ENCODE data around the gene FNDC3B.
"Not testable (repeated sequence)": the region's sequence is repeated elsewhere in the genome, so short reads cannot be mapped to it uniquely, and the experiment has no call there.

The FNDC3B gene

DNA sequence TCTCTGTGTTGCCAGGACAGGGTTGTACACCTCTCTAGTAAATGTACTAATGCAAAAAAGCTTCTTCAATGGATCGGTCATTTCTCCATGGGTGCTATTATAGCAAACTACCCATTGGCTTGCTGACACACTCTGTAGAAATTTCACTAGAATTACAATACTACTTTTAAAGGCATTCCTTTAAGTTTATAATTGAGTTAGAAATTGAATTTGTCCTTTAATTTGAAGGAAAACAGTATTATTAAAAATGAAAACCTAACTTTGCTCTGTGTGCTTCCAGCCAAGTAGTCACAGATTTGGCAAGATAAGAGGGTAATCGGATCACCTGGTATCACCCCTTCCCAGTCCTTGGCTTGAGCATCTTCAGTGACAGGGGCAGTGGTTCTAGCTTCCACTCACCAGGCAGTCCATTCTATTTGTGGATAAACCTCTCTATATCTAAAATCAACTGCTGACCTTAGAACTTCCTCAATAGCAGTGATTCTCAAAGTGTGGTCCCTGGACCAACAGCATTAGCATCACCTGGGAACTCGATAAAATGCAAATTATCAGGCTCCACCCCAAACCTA lies 315.6 kb downstream of the FNDC3B start:
- DNase-seq, result no peak

DNA sequence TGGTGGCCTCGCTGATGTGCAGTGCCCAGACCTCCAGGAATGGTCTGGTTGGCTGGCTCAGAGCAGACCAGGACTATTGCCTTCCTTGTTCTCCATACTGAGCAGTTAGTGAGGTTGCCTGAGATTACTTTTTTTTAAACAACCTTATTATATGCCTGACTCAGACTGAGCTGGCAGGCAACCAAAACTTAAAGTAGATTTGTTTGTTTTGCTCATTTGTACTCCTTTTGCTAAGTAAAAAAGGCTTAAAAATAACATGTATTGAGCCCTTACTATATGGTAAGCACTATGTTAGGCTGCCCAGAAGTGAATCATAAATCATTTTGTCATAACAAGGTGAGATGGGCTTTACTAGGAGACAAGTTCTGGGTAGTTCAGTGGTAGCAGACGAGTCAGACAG lies 316.5 kb downstream of the FNDC3B start:
- no peak for DNase-seq

DNA sequence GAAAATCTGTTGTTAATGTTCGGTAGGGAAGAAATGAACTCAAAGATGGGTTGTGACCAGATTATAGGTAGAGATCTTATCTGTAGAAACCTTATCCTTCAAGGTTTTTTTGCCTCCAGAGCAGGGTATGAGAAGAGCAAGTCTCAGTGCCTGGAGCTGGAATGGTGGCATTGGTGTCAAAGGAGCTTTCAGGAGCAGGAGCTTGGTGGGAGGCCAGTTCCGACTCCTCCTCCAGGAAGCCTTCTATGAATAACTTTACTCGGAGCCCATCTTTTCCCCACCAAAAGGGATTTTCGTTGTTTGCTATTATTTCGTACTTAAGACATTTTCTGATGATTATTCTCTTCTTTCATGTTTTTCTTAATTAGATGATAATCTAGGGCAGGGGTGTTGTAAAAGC lies 317.0 kb downstream of the FNDC3B start:
- no peak for DNase-seq

DNA sequence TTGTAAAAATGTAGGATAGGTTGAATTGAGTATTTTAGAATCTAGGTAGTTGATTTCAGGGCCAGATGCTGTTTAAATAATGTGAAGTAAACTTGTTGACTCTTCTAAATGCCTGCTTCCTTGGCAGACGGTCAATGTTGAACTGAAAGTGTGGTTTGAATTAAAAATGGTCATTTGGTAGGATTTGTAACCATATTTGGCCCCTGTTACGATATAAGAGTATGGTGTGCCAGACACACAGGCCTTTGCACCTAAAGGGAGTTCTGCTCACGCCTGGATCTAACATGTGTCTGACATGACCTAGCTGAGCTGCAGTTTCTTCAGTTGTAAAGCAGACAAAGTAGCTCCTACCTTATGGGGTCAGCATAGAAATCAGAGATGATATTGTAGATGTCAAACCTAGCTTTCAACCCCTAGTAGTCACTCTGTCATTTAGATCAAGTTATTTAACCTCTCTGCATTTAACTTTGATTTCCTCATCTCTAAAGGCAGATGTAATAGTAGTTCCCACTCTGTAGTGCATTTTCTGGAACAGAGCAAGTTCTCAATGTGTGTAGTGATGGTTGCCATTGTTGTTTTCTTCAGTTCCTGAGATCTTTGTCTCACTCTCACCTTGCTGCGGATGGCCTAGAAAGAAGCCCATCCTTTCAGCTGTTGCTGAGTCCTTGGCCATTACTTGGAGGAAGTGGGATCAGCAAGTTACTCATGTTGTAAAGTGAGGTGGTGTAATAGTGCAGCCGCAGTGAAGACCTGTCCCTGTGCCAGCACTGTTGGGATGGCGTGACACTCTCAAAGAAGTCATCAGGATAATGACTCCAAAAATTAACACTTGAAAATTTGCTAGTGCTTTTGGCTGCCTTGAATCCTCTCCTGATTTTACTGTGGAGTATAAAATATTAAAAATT lies 318.7 kb downstream of the FNDC3B start:
- DNase-seq, result no peak

DNA sequence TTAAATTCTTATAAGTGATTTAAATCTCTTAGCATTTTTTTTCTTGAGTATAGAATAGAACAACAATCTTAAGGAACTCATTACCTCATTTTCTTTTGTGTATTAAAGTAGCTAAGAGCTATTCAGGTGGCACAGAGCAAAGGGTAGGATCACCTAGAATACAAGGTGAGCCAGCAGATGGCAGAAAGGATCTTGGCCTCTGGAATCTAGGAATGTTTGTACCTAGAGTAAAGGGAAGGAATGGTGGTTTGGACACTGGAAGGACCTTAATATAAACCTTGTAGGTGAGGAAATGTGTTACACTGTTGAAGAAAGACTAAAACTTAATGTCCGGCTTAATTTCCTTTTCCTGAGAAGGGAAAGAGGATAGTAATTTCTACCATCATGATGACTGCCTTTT lies 319.9 kb downstream of the FNDC3B start:
- no peak for DNase-seq

DNA sequence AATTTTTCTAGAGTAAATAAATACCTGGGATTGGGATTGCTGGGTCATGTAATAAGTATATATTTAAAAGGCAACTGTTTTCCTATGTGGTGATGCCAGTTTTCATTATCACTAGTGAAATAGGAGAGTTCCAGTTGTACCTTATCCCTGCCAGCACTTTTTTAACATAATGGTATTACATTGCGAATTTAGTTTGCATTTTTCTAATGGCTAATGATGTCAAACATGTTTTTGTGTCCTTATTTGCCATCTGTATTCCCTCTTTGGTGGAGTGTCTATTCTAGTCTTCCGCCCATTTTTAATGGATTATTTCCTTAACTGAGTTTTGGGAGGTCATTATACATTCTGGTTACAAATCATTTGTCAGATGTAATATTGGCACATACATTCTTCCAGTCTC lies 320.6 kb downstream of the FNDC3B start:
- DNase-seq, result no peak

DNA sequence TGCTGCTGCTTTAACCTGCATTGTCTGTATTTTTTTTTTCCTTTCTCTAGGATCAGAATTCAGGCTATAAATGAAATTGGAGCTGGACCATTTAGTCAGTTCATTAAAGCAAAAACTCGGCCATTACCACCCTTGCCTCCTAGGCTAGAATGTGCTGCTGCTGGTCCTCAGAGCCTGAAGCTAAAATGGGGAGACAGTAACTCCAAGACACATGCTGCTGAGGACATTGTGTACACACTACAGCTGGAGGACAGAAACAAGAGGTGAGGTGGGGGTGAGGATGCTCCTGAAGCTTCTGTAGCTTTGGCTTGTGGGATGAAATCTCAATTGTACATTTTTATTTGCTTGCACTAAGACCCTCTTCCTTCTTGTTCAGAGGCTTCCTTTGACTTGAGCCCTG lies 323.2 kb downstream of the FNDC3B start:
- no peak for DNase-seq

DNA sequence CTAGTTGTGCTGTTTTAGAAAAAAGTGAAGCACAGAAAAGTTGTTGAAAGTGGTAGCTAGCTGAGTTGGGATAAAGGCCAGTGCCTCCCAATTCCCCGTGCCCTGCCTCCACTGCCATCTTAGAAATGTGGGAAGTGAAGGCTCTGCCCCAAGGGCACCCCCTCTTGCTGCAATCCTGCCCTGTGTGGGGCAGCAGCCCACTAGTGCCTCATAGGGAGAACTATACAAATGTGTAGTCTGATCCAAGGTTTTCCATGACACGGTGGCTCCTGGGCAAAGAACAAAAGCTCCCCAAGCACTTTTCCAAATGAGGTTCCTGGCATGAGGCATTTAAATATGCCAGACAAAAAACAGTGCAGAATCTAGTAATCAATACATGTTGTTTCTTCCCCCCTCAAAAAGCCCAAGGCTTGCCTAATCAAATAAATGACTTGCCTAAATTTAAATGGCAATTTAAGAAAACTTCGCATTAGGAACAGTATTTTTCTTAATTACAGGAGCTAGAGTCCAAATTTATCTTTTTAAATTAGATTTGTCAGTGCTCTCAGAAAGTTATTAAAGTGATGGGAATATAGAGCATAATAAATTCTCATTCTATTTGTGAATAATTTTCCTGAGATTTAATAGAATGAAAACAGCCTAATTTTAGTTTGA lies 325.1 kb downstream of the FNDC3B start:
- no peak for DNase-seq

DNA sequence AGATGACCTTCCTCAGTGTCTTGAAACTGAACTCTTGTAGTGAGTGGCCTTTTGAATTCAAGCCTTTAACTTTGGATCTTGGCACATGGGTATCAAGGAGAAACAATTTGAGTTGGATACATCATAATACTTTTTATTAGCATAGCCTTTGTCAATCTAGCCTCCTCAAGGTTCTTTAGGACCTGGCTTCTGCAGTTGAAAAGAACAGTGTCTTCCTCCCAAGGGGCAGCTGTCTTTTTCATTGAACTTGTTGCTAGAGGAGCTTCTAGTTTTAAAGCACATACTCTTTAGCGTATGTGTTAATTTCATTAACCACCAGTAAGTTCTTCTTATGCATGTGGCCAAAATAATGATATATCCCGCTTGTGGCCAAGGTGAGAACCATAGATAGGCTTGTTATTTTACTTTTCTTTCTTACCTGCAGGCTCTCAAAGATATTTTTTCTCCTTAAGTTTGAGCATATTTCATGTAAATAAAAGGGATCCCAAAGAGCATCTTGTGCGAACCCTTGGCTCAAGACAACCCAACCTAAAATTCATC lies 325.7 kb downstream of the FNDC3B start:
- no peak for DNase-seq

DNA sequence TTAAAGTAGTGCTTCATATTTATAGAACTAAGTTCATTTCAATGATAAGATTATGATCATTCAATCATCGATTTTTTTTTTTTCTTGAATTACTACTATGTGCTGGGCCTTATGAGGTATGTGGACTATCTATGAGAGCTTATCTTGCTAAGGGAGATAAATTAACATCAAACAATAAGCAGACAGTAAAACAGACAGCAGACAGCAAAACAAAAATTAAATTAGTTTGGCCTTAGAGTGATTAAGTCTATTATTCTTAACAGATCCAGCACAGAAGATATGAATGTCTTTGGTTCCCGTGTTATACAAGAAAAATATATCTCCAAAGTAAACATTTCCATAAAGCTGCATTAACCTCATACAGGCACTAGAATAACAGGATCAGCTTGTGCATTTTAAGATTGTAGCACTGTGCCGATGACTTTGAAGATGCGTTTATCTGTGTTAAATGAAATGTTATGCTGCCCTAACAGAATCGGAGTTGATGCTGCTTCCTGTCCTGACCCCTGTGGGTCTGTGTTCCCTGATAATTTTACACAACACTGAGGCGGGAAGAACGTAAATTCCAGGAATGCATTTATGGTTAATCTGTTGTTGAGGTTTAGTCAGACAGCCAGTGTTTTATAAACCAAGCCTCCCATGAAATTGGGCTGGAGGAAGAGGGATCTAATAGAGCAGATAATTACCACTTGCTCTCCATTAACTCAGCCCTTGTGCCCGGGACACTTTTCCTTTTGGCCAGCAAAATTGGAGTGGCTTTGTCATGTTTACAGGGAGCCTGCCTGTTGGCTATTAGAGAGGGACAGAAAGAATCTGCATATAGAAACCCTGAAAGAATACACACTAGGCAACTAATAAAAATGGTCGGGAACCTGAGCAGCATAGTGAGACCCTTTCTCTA lies 328.1 kb downstream of the FNDC3B start:
- no peak for DNase-seq

DNA sequence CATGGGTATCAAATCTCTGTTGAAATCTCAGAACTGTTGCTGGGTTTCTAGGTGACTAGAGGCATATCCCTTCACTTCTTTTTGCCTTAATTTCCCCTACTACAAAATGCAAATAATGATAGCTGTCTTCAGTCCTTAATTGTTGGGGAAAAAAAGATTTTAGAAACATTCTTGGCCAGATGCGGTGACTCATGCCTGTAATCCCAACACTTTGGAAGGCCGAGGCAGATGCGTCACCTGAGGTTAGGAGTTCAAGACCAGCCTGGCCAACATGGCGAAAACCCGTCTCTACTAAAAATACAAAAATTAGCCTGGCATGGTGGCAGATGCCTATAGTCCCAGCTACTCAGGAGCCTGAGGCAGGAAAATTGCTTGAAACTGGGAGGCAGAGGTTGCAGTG lies 329.2 kb downstream of the FNDC3B start:
- not testable (repeated sequence) for DNase-seq

DNA sequence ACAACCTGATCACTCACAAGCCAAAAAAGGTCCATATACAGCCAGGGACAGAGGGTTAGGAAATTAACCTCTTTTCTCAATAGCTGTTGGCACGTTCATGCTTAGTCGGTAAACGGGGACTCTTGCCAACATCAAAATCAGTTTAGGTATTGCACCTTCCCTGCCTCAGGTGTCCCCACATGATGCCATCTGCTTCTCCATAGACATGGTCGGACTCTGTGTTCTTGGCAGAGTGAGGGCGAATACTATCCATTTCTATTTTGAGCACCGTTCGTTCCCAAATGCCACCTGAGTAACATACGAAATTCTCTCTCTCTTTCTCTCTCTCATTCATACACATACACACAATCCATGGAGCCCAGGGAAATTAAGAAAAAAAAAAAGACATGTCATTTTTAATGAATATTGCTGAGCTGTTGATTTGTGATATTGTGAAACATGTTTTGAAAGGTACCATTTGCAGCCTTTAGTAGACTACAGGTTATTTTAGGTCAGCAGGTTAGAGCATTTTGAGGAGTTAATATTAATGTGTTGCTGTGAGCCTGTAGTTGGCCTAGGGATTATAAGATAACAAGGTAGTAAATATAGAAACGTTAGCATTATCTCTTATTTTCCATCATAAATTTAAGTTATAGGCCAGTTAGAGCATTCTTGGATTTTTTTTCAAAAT lies 330.3 kb downstream of the FNDC3B start:
- DNase-seq, result no peak

DNA sequence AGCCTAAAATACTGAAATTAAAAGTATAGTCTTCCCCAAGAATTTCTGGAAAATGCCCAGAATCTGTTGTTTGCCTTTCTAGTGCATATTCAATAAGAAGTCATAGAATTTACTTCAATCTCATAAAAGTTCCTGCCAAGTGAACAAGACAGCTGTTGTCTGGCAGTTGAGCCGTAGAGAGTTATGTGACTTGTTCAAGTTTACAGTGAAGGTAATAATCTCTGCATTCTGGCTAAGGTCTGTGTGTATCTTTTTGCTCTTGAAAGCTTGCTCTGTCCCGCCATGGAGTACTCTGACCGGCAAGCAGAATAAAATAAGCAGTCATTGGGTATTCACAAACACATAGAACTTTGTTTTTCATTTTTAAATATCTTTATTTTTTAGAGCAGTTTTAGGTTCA lies 331.0 kb downstream of the FNDC3B start:
- no peak for DNase-seq

DNA sequence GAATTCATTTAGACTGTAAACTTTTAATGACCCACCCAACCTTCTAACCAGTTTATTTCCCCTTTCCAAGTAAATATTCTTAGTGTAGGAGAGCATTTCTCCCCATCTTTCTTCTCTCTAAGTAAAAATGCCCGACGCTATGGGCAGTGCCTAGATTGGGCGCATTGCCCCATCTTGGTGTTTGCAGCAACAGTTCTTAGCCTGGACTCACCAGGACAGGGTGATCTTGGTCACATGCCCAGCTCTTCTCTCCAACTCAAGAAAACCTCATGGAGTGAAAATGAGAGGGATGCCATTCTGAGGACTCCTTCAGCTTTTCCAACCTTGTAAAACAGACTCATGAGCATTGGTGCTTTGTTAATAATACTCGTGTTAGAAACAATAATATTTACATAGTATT lies 332.2 kb downstream of the FNDC3B start:
- no peak for DNase-seq

DNA sequence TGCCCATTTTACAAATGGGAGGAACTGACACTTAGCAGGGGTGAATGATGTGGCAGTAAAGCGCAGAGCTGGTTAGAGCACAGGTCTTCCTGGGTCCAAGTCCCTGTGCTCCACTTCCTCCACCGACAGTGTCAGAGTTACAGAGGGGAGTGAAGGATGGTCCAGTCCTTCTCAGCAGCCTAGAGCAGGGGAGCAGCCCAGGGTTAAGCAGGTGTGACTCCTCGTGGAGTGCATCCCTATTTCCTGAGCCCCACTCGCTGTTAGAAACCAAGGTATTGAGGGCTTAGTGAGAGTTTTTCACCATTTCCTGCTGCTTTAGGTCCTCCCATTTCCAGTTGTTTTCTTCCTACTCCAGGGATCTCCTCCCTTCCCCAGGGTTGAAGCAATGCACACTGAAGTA lies 333.5 kb downstream of the FNDC3B start:
- no peak for DNase-seq

DNA sequence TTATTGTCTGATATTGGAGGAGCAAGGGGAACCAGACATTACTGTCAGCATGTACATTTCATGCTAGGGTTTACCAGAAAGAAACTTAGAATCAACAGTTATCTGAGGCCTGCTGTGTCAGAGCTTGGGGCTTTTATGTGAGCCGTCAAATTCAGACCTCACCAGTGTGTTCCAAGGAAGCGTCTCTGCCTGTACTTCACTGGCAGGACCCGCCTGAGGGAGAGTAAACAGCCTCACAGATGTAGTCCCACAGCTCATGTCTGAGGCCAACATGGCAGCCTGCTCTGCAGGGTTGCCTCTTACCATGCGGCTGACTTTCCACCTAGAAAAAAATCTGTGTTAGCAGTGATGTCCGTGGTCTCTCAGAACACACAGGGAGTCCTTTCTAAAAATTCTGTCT lies 334.5 kb downstream of the FNDC3B start:
- no peak for DNase-seq

DNA sequence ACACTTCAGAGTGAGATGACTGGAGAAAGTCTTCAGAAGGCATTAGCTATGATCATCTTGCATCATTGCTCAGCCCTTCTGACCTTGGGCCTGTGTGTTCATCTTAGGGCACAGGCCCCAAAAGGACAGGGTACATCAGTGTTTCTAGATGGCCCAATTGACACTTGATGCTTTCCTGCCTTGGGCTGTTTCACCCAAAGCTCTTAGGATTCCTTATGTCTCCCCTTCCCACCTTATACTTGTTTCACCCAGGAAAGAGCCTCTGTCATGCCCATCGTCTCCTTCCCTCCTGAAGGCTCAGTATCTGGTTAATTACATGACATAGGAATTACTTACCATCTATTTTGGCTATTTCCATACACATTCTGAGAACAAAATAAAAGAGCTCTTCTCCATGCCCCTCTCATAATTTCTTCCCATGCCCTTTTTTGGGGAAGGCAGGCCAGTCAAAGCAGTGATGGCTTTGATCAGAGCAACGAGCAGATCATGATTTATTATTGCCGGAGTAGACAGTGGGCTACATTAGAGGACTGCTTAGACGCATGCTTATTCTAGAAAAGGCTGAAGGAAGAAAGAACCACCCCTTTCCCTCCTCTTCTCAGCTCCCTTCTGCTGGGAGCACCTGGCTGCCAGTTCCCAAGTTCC lies 335.9 kb downstream of the FNDC3B start:
- no peak for DNase-seq

DNA sequence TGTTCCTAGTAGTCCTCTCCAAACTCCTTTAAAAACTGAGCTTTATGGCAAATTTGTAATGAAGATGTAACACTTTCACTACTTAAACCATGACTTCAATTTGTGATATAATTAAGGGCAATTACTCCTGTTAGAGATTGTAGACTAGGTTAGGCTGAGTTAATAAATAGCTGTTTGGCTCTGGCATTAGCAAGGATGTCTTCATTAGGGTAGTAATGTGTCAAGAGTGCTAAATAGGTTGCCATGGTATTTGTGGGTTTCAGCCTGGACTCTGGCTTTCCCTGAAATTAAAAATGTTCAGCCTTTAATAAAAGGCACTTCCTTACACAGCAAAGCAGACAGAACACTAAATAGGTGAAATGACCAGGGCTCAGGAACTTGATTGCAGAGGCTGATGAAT lies 337.0 kb downstream of the FNDC3B start:
- DNase-seq, result no peak

DNA sequence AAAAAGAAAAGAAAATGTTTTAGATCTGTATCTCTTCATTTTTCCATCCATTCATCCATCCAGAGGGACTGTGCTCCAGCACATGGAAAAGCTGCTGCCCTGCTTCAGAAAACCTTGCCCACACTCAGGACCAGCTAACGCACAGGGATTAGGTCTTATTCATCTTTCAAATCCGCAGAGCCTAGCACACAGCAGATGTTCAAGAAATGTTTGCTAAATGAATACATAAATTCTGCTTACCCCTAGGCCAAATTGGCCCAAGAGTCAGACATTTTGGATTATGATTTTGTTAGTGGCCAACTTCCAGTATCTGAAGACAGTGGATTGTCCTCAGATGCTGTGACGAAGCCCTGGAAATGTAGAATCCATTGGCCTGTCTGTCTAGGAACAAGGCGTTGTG lies 337.5 kb downstream of the FNDC3B start:
- DNase-seq, result no peak

DNA sequence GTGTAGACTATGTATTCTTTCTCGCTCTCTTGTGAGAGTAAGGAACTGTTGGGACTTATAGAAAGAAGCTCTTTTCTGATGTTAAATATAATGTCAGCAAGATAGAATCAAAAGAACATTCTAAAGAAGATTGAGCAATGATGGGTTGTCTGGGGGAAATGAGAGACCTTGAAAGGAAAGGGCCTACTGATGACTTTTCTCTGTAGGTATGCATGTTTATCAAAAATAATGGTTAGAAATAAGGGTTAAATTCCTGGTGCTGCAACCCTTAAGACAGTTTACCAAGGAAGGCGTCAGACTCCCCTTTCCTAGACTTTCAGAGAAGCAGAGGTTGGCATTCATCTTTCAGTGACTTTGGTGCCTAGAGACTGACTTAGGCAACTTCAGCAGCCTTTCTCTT lies 339.1 kb downstream of the FNDC3B start:
- no peak for DNase-seq

DNA sequence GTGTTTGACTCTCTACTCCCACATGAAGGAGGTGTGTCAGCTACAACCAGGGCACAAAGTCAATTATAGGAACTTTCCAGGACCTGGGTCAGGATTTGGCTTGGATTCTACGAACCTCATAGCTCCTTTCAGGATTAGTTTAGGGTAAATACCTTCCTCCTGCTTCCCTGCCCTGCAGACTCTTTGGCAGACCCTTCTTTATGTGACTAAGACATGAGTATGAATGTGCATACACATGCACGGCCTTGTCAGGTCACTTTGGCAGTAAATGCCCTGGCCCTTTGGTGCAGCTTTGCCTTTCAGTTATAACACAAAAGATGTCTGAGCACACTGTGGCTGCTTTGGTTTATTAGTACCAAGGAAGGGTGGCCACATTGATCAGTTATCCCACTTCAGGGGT lies 340.0 kb downstream of the FNDC3B start:
- no peak for DNase-seq

DNA sequence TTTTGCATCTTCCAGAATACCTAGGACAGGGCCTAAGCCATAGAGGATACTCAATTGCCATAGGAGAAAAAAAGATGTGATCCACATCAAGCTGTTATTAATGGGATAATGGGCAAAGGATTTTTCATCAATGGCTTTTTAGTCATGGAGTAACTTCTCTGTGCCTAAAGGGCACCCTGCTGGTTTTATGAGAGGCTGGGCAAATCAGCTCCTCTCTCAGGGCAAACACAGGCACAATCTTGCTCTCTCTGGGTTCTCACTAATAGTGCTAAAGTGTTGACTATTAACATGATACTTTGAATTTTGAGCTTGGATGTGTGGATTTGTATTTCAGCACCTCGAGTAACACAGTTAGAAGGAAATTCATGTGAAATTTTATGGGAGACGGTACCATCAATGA lies 341.3 kb downstream of the FNDC3B start:
- DNase-seq, result no peak
